GM12872 (cell line): Measurements from ENCODE around the gene PAOX.

Experiments
- CTCF ChIP-seq: IDR thresholded peaks from 3 replicates; pipeline ENCODE4 v1.5.1; 2011; ENCODE audit warnings: low read depth, mild to moderate bottlenecking, low read length, moderate library complexity; ENCODE audit not compliant: insufficient read depth

Gene PAOX

GRCh38 chr10:133379801-133380666, 972 bp downstream of the PAOX start:
- no peak for TF ChIP-seq CTCF

- no peak for TF ChIP-seq CTCF
These were observed 2.0 kb downstream of the PAOX start for GRCh38 chr10:133381036-133381435.

GRCh38 chr10:133383551-133383950, 4.5 kb downstream of the PAOX start:
- no peak for TF ChIP-seq CTCF

GRCh38 chr10:133384071-133384470, 5.0 kb downstream of the PAOX start:
- TF ChIP-seq CTCF: no peak

GRCh38 chr10:133385214-133385613, 6.2 kb downstream of the PAOX start:
- no peak for TF ChIP-seq CTCF

GRCh38 chr10:133388236-133388972, 9.3 kb downstream of the PAOX start:
- no peak for TF ChIP-seq CTCF

GRCh38 chr10:133388973-133389818, 10.1 kb downstream of the PAOX start:
- no peak for TF ChIP-seq CTCF
